NCI-H446 treated with DMSO at 0.1 percent for 48 hours (cell line): ENCODE measurements around the gene EPHA5.
A peak's percentile ranks its signal among the peaks of the same experiment; 100 is the strongest.

ENCODE experiments used
- DNase-seq: peaks from one replicate; lab custom pipeline; 2025; lab: John Stamatoyannopoulos, UW

Gene EPHA5

DNA sequence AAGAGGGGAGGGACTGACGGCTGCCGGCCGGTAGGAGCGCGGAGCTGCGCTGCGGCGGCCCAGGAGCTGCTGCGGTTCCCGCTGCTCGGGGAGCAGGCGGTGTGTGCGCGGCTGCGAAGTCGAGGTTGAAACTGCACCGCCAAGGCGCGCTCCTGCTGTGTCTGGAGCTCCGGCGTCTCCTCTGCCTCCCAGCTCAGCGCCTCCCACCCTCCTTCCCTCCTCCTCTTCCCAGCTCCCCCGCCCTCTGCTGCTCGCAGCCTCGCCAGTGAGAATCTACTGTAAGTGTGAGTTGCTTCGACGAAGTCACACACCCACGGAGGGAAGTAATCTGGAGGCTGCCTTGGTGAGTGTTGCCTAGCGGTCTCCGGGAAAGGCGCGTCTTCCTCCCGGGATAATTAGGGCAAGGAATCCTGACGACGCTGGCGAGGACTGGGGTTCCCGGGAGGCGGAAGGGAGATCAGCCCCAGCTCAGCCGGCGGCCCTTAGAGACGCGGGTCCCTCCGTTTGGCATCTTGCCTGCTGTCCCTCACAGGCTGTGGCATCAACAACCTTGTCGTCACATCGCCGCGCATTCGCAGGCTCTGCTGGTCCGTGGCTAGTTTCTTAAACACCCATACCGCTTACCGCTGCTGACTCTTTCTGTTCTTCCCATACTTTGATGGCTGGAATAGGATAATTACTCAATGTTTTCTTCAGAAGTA is at the start of gene EPHA5:
Gene EPHA5 (minus strand): TSS at position 159 of the 701 bp plus-strand sequence. CDS start 747 bp downstream, outside the sequence.
- DNase-seq, result peak; percentile 93

DNA sequence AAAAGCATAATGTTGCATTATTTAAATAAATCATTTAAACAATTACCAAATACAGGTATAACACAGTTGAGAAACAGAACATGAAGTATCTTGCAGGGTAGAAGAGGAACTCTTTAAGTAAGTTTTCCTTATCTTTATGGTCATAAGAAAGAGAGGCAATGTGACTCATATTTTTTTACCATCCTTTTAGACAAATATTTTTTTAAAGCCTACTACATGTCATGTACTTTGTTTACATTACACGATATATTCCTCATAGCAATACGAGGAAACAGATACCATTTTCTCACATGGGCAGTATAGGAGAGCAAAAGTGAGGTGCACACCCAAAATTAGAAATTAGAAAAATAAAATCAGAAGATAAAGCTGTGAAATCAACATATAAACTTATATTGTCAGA is 49.3 kb upstream of the EPHA5 start:
- DNase-seq, result no peak

DNA sequence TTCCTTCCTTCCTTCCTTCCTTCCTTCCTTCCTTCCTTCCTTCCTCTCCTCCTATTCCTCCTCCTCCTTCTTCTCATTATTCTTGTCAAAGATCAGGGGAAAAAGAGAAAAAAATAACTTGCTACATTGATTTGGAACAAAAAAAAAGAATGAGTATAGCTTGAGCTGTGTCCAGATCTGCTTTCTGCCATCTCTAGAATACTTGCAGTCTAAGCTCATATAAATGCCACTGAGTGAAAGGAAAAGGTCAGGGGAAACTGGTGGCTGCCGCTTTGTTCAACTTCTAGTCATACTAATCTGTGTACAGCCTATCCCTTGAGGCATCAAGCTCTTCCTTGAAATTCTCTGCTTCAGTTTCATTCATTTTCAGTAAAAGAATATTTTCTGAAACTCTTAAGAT is 28.3 kb upstream of the EPHA5 start:
- no peak for DNase-seq

DNA sequence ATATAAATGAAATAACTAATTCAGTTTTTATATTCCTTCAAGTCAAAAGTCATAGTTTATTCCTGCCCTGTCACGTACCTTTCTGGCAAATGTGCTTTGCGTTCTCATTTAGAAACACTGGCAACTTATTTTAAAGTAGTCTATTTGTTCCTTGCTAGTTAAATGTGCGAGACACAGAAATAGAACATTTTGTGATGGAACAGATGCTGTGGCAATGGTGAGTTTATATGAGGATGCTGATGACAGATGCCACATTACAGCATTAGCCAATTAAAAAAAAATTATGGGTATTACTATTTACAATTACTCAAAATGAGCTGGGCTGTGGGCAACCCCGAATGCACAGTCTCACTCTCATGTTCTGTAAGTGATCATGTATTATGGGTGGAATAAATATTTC is 26.1 kb upstream of the EPHA5 start:
- peak; percentile 78 for DNase-seq

DNA sequence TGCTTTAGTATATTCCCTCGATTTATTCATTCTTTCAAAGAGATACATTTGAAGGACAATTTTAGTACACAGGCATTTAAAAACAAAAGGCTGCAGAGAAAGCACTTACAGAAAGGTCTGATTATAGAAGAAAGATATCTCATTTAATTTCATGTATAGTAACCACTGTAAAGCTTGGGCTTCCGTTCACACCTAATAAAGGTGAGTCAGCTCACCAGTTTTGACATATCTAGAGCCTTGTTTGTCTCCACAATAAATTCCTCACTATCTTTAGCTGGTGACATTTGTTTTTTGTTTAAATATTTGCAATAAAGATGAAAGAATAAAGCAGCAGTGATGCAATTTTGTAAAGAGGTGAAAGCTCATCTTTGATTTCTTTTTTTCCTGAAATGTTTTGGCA is 1.1 kb upstream of the EPHA5 start:
- no peak for DNase-seq

DNA sequence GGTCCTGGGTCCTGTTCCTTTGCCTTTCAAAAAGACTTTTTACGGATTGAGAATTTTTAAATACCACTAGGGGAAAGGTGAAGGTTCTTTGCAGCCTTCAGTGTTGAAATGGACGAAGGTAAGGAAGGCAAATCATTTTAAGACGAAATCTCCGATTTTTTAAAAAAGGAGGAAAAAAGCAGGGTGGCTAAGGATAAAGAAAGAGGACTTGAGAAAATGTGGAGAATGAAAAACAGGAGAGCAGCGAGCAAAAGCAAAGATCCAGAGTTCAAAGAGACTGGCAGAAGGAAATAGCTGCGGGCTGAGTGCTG is 314 bp downstream of the EPHA5 start:
- no peak for DNase-seq

DNA sequence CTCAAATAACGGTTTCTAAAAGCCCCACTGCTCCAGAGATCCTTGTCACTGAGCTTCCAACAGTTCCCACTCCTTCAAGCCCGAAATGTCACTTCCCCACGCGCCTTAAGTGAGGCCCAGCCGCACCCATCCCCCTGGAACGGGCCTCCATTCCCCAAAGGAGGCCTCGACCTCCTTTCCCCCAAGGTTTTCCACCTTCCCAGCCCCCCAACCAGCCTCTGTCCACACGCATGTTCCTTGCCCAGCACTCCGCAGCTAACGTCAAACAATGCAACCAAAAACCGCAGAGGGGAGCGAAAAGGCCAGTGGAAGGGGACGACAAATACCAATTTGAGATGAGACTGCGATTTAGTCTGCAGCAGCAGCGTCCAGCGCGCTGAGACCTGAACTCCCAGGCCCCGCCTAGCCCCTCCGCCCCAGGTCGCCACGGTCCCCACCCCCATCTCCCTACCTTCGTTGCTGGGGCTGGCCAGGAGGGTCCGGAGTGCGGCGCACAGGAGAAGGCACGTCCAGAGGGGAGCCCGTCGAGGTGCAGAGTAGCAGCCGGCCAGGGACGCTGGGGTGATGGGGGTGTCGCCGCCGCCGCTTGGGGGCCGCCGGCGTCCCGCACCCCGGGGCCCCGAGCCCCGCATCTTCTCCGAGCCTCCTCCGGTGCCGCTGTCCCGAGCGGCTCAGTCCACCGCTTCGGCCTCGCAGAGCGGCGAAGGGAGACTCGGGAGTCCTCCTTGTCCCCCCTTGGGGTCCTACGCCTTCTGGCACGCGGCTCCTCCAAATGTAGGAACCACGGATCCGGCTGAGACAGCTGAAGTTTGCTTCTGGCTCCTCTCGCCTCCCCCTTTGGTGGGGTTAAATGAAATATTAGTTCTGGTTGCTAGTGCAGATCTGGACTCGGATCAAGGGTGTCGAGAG is 924 bp downstream of the EPHA5 start:
- DNase-seq, result no peak

DNA sequence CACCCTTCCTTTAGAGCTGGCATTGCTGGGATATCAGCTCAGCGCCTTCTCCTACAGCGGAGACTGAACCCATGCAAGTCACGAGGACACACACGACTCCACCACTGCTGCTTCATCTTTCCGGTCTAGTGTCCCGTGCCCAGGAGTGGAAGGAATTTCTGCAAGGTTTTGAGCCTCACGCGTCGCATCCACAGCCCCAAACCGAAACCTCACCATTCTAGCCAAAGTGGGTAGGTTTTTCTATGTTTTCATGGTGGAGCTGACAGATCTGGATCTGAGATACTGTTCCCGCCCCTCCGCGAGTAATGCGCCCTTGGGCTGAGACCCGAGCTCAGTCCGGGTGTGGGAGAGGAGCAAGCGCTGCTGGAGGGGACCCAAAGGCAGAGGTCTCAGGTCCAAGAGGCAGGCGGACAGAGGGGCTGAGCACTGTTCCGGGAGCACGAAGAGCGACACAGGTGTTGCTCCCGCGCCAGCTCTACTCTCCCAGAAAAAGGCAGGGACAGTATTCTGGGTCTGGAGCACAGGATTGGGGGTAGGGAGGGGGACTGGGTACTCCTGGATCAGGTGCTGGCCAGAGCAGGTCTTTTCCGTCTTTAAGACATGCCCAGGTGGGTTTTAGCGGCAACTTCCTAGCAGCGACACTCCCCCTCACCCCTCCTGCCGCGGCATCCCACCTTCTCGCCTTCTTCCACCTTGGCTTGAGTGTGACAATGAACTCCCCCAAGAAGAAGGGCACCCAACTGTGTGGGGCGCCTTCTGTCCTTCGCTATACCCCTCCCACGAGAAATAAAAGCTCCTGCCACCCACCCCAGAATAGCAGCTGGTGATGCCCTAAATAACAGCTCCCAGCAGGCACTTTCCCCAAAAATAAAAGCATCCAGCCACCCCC is 1.8 kb downstream of the EPHA5 start:
- no peak for DNase-seq

DNA sequence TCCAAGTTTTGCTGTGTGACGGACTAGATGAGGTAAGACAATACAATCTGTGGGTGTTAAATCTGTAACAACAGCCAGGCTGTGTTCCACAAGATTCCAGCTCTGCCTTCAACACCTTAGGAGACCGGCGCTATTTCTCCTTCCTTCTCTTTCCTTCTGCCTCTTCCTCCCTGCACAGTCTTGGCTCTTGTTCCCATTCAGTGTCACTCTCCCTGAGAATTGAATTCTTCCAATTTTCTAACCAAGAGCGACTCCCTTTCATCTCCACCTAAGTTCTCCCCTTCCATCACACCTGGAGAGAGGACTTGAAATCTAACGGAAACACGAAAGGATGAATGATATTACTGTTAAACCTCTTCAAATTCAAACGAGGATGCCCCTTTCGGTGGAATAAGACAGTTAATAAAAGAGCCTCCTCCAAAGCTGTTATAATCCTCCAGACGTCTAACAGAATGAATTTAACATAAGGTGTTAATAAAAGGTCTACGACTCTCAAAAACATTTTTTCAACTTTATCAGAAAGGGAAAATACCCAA is 2.7 kb downstream of the EPHA5 start:
- no peak for DNase-seq

DNA sequence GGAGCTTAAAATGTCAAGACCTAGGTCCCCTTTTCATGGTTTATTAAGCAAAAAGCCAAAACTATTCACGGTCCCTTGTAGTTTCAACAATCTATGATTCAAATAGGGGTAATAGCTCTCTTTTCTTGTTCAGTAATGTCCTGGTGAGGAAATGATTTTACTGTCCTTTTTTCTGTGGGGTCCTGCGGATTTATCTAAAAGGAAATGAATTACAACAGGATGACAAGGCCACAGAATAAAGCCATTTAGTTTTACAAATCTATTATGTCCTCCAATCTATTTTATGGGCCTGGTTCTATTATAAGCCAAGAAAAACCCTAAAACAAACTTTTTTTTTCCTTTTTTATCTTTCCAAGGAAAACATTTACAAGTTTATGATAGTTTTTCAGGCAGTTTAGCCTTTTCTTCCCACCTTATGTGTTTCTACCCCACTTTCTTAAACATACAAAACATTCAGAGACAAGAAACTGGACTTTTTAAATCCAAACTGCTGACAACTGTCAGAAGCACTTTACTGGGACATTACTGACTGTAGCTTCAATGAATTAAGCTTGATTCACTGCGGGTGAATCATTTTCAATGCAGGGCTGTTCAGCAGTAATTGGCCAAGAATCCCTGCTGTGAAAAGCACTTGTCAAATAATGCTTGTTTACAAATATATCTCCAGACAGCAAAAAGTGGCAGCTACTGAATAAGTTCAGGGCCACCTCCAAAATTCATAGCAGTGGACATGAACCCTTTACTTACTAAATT is 4.3 kb downstream of the EPHA5 start:
- DNase-seq, result peak; percentile 86

DNA sequence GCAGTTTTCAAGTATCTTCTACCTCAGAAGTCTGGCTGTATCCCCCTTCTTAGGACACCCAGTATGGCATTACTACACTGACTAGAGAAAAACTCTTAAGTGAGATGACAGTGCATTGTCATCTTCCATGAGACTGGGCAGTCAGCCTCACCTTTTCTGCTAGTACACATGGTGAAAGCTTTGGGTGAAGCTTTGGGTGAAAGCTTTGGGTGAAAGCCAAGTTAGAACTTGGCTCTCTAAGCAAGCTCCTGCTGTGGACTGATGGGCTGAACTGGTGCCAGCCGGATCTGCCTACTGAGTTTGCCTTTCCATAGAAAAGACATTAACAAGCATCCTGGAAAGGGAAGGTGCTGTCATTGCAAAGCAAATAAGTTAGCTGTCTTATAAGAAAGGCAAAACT is 8.8 kb downstream of the EPHA5 start:
- DNase-seq, result peak; percentile 84

DNA sequence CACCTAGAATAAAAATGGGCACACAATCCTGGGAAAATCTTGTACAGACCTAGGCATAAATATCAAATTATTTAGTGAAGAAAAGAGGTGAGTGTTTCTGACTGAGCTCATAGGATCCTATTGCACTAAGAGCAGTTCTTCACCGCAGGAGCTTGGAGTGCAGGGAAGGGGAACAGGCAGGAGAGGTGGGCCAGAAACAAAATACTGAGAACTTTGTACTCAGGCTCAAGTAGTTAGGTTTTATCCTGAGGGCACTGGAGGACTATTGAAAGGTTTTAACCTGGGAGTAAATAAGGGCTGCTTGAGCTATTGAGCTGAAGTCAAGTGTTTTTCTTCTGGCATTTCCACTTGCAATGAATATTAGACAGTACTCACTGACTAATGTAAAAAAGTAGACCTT is 12.2 kb downstream of the EPHA5 start:
- no peak for DNase-seq

DNA sequence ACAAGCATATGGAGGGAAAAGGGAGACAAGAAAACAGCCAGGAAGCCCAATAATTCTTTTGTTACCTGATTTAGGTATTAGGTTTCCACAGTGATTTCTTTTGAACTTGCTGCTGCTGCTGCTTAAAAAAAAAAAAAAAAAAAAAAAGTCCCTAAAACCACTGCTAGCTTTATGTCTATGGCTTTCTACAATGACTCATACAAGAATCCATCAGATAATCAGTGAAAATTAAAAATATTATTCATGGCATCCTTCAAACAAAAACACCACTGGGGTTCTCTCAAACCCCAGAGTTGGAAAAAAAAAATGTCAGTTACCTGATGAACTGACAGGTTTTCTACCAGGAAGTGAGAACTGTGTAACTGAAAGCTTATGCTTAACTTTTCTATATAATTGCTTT is 14.3 kb downstream of the EPHA5 start:
- no peak for DNase-seq

DNA sequence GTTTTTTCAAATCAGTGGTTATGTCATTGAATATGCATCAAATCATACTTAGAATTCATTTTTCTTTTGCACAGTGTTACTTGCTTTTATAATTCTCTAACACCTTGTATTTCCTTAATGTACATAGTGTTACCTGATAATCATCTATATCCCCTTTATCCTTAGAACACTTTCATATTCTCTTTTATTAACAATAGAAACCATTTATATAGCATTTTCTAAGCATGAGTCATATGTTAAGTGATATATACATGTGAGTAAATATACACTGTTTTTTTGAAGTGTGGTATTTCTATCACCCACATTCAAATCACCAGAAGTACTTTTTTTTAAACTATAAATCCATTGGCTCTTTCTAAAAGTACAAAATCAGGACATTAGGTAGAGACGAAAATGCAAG is 15.3 kb downstream of the EPHA5 start:
- no peak for DNase-seq

DNA sequence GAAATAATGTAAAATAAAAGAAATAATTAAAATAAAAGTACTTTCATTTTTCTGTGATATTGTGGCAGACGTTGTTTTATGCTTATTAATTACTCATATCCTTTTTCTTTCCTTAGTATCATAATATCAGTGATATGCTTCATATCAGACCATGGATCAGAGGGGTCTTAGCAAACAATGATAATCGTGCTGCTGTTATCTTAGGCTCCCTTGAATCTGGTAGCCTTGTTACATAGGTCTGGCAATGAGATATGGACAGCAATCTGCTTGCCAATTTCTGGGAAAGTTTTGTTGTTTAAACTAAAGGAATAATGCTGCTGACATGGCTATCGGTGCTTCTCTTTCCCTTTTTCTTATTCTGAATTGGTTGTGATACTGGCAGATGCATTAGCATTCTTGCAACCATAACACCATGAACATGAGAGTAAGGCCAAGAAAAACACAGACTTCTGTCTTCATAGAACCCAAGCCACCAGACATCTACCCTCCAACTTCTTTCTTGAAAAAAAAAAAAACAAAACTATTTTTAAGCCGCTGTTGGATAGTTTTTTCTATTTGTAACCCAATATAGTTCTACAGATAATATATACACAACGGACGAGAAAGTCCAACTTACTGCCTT is 16.4 kb downstream of the EPHA5 start:
- DNase-seq, result peak; percentile 64

DNA sequence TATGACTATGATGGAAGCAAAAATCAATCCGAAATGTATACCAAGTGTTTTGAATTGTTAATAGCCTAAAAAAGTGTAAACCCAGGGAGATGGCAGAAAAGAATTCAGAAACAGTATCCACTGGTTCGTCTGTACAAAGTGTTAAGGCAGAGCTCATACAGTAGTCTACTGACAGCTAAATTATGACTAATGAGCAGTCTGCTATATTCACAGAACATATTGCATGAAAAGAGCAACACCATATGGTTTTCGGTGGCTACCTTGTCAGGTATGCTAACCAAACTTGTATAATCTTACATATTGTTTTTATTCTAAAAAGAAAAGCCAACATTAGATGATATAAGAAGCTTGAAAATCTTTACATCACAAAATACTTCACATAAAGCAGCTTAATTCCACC is 18.5 kb downstream of the EPHA5 start:
- peak; percentile 46 for DNase-seq

DNA sequence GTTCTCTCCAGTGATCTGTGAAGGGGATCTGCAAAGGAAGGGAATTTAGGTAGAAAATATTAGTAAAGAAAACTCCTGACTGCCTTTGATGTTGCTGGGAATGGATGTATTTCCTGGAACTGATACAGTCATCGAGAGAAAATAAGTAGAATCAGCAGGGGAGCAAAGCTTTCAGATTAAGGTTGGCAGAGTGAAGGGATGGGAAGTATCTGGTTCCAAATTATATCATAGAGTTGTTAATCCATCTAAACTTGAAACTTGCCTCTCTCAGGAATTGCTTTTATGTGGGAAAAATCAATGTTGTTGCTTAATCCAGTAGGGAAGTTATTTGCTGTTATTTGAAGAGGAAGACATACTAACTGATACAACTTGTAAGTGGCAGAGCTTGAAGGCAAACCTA is 19.3 kb downstream of the EPHA5 start:
- DNase-seq, result peak; percentile 65

DNA sequence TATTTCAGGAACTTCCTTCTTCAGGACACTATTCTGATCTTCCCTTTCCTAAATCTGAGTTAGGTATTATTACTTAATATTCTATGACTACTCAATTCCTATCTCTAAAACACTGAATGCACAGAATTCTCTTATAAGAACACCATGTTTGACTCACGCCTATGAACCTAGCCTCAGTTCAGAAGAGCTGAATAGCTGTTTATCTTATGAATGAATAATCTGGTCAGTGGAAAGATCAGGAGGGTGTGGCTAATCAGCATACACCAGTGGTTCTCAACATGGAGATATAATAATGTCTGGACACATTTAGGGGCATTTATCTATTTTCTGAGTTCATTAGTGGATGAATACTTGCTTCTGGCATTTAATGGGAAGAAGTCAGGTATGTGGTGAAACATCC is 24.2 kb downstream of the EPHA5 start:
- DNase-seq, result no peak

DNA sequence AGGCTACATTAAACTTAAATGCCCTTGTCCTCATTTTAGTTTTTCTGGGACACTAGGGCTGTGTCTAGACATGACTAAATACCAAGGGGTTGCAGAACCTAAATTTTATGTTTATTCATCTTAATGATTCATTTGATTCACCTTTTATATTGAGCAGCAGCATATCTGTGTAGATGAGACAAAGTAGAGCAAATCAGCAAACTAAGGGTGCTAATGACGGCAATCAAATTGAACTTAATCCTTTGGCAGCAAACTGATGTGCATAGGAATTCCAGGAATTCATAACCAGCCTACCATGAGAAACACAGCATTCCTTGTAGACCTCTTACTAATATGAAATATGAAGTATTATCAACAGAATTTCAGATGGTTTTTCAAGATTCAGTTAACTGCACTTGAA is 25.1 kb downstream of the EPHA5 start:
- no peak for DNase-seq

DNA sequence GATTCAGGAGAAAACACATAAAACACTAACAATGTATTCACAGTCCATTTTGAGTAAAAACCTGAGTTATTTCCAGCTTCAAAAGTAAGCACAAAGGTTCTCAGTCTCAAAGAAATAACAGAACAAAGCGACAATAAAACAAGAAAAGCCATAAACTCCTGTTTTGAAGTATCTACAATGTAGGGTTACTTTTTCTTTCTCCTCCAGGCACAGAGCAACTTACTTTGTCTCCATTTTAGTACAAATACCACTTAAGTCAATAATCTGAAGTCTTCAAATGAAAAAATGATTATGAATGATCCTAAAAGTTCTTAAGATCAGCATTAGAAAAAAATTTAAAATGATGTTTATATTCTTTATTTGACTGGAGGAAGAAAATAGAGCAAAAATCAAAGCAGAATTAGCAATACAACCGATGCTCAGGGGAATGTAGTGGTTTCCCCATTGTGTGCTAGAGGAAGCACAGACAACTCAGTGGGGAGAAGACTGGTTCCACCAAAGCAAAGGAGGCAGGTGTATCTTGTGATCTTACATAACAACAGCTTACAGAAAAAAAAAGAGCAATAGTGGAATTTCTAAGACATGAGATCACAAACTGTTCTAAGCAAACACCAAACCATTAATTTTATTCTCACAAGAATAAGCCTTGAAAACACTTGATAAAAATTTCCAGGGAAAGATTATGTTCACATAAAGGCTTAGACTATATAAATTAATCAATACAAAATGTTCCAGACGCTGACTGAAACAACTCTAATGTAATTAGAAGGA is 35.1 kb downstream of the EPHA5 start:
- DNase-seq, result no peak
